Gastrocnemius medialis (tissue), 4 donors: Measurements from ENCODE around the gene ABCC8.

Source experiments
- POLR2A ChIP-seq, 2 donors: fragments of 450-650 bp; IDR thresholded peaks; one replicate each; pipeline ENCODE4 v1.6.1; 2017; ENCODE audit warnings: antibody characterized with exemption in 2 of 2, mild to moderate bottlenecking in 2 of 2, moderate library complexity in 2 of 2
- TF ChIP-seq, protein P1 (sequence below), 5 experiments: fragments of 450-650 bp in 3 of 5; fragments of 200-600 bp in 2 of 5; sonication (generic) in 2 of 5; IDR thresholded peaks in 4 of 5; conservative IDR thresholded peaks in 1 of 5; 1 replicate in 4 of 5; 2 replicates in 1 of 5; pipeline ENCODE4 v1.5.1; 2016 to 2019; ENCODE audit warnings: antibody characterized with exemption in 5 of 5, mild to moderate bottlenecking in 3 of 5, moderate library complexity in 3 of 5

DNA sequence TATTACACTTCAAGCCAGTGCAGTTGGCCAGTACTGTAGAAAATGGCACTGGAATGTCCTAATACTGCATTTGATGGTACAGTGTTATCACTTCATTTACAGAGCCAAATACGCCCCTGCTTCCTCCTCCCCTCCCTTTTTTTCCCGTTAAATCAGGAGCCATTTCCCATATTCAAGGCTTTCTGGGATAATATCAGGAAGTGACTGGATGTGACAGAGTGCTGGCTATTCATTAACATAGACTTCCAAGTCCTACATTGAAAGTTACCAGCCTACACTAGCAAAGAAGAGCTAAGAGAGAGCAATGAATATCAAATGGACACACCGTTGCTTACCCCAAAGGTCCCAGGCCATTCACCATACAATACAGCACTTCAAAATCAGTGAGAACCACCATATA, 32.1 kb upstream of the ABCC8 start:
- TF ChIP-seq, protein P1, sequence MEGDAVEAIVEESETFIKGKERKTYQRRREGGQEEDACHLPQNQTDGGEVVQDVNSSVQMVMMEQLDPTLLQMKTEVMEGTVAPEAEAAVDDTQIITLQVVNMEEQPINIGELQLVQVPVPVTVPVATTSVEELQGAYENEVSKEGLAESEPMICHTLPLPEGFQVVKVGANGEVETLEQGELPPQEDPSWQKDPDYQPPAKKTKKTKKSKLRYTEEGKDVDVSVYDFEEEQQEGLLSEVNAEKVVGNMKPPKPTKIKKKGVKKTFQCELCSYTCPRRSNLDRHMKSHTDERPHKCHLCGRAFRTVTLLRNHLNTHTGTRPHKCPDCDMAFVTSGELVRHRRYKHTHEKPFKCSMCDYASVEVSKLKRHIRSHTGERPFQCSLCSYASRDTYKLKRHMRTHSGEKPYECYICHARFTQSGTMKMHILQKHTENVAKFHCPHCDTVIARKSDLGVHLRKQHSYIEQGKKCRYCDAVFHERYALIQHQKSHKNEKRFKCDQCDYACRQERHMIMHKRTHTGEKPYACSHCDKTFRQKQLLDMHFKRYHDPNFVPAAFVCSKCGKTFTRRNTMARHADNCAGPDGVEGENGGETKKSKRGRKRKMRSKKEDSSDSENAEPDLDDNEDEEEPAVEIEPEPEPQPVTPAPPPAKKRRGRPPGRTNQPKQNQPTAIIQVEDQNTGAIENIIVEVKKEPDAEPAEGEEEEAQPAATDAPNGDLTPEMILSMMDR (IDR thresholded peaks at IDR 0.05 in 4 of 5, conservative IDR thresholded peaks at IDR 0.05 in 1 of 5), result no peak
- TF ChIP-seq POLR2A (IDR thresholded peaks at IDR 0.05), result no peak
